HK-2 (cell line): ENCODE measurements around the gene MYF6.

Experiments used
- DNase-seq: peaks from one replicate; pipeline ENCODE4 v3.0.0-alpha.2; 2018; ENCODE audit not compliant: unreplicated experiment

MYF6 gene

DNA sequence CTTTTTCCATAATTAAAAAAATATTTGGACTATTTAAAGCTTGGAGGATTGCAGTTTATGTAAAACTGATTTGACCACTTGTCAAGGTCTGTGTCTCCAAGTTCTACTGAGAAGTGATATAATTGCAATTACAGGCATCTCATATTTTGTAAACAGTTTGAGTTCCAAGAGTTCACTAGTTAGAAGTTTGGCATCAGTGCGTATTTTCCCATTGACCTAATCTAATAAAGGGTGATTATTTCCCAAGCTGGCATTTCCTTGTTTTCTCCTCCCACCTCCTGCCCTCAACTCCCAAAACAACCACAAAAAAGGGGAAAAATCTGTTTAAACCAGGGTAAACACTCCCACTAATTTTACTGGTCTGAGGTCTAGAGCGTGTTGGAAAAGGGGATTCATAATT is 3.0 kb upstream of the MYF6 start:
- DNase-seq, result no peak

DNA sequence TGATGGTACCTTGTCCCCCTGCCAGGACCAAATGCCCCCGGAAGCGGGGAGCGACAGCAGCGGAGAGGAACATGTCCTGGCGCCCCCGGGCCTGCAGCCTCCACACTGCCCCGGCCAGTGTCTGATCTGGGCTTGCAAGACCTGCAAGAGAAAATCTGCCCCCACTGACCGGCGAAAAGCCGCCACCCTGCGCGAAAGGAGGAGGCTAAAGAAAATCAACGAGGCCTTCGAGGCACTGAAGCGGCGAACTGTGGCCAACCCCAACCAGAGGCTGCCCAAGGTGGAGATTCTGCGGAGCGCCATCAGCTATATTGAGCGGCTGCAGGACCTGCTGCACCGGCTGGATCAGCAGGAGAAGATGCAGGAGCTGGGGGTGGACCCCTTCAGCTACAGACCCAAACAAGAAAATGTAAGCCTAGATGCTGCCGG is 410 bp downstream of the MYF6 start:
- DNase-seq, result no peak

DNA sequence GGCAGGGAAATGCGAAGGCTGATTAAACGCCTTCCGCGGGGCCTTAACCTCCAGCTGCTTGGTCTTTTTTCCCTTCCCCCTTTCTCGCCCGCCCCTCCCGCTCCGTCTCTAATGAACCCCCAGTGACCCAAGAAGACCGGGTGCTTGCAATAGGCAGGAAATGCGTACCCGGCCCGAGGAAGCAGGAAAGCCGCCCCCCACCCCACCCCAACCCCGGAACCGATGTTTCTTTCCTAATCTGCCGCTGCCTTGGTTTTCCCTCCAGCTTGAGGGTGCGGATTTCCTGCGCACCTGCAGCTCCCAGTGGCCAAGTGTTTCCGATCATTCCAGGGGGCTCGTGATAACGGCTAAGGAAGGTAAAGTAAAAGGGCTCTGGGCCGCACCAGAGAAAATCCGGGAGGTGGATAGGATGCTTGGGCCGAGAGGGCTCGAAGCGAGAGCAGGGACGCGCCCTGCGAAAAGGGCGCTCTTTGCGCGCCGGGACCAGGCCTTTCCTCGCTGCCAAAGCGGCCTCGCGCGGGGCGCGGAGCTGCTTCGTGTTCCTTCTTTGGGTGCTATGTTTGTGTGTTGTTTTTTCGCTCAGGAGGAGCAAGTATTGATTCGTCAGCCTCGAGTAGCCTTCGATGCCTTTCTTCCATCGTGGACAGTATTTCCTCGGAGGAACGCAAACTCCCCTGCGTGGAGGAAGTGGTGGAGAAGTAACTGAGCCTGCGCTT is 983 bp downstream of the MYF6 start:
- no peak for DNase-seq

DNA sequence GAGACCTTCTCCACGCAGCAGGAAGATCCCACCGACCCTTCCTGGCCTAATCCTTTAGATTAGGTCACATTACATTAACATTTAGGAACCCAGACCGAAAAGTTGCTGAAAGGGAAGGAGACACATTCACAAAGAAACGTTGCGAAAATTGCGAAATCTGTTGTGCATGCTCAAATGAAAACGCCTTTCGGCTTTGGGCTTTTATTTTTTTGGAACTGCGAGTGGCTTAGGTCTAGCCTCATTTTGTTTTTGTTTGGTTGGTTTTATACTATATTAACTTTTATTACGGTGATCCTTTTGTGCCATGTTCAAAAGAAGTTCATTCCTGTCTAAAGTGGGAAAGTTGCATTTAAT is 1.5 kb downstream of the MYF6 start:
- no peak for DNase-seq

DNA sequence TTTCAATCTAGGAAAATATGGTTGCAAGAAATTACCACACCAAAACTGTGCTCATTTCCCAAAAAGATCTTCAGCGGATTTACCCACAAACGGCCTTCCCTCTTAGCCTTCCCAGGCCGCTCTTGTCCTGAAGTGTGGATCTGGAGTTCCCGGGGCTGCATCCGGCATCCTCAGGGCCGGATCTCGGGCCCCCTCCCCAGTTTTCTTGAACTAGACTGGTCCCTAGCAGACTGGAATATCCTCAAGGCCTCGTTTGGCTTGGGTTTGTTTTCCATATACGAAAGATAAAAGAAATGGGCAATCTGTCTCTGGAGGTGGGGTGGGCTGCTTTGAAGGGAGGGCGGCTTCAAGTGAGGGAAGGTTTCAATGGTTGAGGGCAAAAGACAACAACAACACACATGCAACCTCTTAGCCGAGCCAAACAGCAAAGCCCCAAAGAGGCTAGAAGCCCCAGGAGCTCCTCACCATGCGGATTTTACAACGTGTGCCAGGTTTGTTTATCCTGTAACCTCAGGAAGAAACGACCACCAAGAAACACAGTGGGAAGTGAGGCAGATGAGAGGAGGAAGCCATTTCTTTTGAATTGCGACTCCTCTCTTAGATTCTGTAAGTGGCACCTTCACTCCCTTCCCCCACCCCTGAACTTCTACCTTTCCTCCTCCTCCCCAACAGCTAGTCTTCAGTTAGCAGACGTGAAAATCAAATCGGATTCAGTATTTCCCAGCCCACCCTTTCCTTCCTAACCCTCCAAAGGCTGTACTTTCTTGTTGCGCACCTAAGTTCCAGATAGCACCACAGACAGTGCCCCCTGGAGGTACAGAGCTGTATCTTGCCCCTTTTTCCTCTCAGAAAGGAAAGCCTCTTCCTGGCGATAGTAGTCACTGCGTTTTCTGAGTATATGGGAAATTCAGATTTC is 2.6 kb downstream of the MYF6 start:
- DNase-seq, result no peak

DNA sequence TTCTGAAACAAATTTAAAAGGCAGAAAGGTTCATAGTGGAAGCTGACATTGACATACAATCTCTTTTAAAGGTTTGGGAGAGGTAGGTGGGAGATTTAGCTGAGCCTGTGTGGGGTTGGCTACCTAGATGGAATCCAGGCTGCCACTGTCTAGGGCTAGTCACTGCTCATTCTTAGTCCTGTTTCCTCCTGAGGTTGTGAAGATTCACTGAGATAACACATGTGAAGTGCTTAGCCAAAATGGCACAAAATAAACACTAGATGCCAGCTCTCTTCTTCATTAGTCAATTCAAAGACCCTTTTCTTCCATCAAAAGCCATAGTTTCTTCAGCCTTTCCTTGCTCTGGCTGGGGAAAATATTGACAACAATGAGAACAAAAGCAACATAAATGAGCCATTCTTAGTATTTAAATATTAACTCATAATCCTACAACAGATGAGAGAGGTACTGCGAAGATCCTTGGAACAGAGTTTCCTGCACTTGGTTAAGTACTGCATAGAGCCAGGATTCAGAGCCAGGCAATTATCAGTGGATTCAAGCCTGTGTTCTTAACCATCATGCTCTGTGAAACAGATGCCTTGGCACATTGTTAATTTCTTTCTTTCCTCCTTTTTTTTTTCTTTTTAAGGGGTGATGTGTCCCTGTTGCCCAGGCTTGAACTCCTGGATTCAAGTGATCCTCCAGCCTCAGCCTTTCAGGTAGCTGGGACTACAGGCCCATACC is 3.5 kb downstream of the MYF6 start:
- DNase-seq, result no peak

DNA sequence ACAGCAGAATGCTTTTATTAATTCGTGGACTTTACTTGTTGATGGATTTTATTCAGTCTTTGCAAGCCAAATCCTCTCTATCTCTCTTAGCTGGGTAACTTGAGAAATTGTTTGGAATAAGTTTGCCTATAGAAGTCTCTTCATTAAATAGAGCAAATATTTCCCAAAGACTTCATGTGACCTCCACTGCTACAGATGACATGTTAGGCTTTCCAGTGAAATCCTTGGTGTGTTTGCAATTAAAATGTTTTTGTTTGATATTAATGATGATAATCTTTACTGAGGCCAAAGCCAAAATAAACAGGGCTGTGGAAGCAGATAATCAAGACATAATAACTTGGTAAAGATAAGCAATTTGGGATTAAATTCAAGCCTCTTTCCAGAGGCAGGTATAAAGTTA is 4.4 kb downstream of the MYF6 start:
- DNase-seq, result no peak

DNA sequence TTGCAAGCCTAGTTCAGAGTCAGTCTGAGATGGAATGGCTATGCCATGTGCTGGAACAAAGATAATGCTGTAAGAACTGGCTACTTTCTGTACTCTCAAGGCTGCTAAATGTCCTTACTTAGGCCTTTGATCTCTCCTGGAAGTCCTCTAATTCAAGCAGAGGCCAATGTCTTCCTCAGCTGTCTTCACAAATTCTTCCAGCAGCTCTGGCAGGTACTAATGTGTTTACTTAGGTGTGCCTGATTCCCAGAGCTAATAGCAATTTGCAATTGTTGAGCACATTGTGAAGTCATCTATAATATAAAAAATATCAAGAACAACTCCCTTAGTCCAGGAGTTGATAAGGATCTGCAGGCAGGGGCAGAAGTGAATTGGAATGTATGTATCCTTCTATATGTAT is 5.4 kb downstream of the MYF6 start:
- no peak for DNase-seq

DNA sequence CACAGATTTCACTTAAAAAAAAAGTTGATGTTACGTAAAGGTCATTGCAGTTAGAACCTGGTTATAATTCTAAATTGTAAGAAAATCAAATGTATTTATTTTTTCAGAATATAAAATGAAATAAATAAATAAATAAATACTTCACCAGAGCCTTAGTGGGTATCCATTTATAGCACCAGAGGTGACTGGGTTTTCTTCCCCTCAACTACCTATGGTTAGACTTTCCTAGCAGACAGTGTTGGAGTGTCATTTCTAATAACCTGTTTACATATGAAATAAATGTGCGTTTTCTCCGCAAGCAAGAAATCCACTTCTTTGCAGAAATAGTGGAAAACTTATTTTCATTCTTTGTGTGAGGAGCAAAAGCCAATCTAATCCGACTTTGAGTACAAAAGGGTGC is 6.0 kb downstream of the MYF6 start:
- no peak for DNase-seq

DNA sequence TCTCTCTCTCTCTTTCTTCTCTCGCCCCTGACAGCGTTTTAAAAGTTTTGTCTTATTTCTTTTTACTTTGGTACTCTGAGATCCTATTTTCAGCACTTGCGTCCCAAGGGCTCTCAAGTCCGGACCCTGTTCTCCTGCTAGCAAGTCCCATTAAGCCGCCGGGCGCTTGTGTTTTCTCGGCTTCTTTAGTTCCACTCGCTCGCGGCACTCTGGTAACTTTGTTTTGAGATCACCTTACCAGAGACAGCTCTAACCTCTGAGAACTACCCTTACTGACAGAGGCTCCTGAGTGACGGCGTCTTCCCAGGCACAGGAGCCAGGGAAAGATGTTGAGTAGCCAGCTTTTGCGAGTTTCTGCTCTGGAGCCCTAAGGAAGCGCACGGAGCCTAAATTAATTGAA is 6.6 kb downstream of the MYF6 start:
- no peak for DNase-seq

DNA sequence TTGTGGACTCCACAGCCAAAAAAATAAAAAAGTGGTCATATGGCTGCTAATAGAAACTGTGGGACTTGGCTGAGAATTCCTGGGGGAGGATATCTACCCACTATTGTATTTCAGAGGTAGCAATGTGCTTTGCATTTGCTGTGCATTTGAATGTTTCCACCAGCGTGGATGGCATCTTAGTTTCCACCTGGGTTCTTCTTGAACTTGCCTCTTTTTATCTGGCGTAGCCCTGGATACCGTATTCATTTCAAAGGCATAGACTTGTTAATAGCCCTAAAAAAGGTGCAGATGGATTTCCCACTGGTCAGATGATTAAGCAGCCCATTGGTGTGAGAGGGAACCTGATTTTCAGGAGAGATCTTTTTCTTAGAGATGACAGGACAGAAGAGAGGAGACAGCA is 7.4 kb downstream of the MYF6 start:
- no peak for DNase-seq

DNA sequence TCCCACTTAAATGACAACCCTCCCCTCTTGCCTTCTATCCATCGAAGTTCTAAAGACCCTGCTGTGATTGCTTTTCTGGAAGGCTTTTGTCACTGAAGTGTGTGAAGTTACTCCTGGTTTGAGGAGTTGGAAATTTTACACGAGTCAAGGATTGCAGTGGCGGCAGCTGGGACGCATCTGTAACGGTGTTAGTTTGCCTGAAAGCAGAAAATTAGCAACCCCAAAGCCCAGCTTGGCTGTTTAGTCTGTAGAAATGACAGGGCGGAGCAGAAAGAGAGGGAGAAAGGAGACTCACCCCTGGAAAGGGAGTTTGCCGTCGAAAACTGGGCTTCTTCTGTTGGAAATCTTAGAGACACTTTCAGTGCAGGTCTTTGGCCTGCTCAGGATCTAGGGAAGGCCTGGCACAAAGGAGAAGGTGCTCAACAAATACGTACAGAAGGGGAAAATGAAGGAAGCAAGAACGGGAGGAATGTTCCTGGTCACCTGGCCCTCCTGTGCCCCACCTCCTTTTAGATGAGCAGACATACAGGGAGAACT is 8.3 kb downstream of the MYF6 start:
- no peak for DNase-seq

DNA sequence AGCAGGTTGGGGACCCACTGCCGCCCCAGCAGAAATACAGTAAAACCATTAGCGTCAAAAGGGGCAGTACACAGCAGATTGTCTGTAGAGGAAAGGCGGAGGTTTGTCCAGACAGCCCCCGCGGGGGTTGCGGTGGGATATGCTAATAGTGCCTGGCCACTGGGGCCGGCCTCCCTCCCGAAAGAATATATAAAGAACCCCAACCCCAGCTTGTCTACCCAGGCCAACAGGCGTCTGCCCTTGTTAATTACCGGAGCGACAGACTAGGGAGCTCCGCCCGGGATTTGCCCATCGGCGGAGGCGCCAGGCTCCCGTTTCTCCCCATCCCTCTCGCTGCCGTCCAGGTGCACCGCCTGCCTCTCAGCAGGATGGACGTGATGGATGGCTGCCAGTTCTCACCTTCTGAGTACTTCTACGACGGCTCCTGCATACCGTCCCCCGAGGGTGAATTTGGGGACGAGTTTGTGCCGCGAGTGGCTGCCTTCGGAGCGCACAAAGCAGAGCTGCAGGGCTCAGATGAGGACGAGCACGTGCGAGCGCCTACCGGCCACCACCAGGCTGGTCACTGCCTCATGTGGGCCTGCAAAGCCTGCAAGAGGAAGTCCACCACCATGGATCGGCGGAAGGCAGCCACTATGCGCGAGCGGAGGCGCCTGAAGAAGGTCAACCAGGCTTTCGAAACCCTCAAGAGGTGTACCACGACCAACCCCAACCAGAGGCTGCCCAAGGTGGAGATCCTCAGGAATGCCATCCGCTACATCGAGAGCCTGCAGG is 9.4 kb downstream of the MYF6 start, which contains the start of gene MYF5:
Gene MYF5 (plus strand): TSS at position 217 of the 774 bp plus-strand sequence. CDS start 152 bp downstream, at position 369.
- no peak for DNase-seq

DNA sequence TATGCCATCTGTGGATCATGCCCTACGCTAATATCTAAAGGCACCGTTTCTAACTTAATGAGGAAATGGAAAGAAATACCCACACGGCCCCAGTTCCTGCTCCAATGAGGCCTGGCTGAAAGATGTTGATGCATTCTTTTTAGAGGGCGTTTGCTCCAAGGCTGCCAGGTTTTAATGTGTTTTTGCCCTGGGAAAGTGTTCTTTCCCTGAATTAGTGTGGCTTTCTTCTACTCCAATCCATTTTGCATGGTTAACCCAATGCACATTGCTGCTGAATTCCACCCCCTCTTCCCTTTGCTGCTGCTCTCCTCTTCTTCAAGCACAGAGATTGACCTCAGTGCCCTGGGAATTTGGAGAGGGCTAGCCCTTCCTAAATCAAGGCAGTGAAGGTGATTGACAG is 10.4 kb downstream of the MYF6 start:
- DNase-seq, result no peak

DNA sequence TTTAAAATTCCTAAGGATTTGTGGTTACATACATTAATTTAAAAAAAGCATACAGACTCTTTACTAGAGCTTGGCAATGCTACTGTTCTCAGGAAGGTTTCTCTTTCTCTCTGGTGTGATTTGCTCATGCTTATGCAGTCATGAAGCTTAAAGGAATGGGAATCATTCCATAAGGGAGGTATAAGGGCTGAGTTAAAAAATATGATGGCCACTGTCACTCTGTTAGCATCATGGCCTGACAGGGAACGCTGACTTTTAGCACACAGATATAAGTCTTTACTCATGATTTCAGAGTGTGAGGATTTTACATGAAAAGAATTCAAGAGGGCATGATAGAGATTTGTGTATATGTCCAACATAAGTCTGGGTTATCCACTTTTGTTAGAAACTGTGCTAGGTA is 13.1 kb downstream of the MYF6 start:
- DNase-seq, result no peak

DNA sequence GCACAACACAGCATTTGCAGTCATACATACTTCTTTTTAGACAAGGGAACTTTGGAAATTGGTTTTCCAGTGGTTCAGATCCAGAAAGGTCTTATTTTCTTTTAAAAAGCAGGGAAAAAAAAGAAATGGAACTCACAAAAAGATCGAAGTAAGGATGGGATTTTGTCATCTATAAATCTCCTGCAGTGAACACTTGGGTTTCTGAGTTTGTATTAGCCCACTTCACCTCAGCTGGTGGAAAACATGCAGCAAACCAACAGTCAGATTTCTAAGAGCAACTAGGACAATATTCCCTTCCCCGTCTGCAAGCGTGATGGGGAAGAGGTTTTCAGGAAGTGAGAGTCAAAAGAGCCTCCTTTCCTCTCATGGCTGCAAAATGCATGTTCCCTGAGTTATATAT is 13.9 kb downstream of the MYF6 start:
- DNase-seq, result no peak

DNA sequence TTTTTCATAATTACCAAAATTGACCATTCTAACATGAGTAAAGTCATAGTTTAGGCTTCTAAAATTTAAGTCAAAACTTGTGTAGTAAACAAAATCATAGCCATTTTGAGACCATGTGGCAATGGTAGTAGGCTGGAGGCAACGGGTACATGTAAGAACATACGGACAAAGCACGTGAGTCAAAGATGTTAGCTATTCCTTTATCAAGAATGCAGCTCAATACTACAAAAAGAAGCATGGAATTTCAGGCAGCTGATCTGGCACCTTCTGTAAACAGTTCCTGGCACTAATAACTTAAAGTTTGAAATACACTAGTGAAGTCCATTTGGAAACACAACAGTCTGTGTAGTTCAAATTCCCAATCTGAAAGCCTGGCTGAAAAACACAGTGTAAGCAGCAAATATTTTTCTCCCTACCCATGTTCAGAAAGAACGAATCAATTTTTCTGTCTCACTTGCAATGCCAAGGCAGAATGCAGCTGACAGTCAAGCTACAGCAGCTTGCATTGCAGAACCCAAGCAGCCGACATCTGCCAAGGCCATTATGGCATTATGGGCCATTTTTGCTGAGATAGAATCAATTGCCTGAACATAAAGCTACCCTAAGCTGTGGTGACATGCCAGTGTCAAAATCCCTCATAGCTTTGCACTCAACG is 38.5 kb downstream of the MYF6 start:
- DNase-seq, result no peak

DNA sequence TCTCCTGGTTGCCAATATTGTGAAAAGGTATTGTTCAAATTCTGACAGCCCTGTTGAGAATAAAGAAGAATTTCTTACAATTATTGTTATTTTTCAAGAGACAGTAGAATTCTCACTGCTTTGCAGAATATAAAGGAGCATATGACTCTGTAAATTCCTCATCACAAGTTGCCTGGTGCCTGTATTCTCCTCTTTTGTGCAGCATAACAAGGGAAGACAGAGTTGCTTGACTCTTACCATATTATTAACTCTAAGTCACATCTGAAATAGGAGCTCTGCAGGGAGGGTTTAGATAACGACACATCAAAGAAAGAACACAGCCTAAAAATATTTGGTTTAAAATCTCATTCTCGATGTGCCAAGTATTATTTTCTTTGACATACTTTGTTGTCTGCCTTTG is 40.4 kb downstream of the MYF6 start:
- no peak for DNase-seq

DNA sequence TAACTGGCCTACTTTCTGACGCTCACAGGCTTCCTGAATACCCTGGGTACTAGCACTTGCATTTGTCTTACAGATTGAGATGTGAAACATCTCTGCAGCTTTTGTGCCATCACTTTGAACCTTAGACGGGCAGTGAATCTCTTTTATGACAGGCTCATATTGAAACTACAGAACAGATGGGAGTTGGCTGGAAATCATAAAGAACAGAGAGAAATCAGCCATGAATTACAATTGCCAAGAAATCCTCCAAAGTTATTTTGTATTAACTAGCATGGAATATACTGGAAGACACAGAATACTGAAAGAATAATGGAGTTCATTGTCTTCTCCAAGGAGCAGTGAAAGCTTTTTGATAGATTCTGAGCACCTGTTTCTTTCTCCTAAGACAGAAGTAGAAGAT is 42.0 kb downstream of the MYF6 start:
- DNase-seq, result no peak

DNA sequence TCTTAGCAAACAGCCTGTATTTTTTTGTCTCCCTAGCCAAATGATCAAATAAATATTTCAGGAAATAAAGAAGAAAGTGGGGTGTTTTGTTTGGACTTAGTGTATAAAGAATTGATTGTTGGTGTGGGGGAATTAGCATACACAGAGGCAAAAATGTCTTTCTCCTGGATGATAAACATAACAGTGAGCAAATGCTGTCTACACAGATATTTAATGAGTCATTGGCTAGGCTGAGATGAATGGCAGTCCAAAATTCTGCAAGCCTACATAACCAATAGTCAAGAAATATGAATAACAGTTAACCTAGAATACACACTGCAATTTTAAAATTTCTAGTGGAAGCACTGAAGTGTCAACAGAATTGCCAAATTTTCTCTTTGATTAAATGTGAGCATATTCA is 45.0 kb downstream of the MYF6 start:
- no peak for DNase-seq

DNA sequence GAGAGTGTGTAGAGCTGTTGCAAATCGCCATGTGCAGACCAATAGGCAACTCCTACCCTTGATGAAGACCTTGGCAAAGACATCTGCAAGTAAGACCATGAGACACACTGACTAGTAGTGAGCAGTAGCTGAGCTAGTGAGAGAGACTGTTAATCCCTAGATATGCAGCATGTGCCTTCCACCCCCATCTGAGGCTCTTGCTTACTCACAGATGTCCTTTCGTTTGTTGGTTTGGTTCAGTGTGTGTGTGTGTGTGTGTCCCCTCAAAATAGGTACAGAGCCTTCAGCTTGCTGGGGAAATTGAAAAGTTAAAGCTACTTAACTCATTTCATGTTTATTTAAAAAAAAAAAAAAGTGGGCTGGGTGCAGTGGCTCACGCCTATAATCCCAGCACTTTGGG is 46.8 kb downstream of the MYF6 start:
- no peak for DNase-seq
